Gastroesophageal sphincter (tissue), 4 donors: ENCODE measurements around the gene SMOC1. TPM values are rescaled to one million over a fixed set of nuclear protein-coding genes. Genes with fewer than 3 reads are reported as not detected.

Experiments used
- ATAC-seq: fragments of 150-250 bp; one replicate; pipeline ENCODE4 v1.9.1; 2016; ENCODE audit warnings: mild to moderate bottlenecking, moderate library complexity
- H3K27ac ChIP-seq, 4 donors: fragments of 200-600 bp; sonication (generic) in 3 of 4; 1 replicate in 3 of 4; 2 replicates in 1 of 4; pipeline ENCODE4 v1.5.1; 2016 to 2019
- H3K27me3 ChIP-seq: fragments of 200-600 bp; sonication (generic); one replicate; pipeline ENCODE4 v1.5.1; 2019
- H3K36me3 ChIP-seq, 2 donors: fragments of 200-600 bp; sonication (generic); one replicate each; pipeline ENCODE4 v1.5.1; 2019; ENCODE audit warnings: control low read depth in 1 of 2
- H3K4me1 ChIP-seq, 3 donors: fragments of 200-600 bp; sonication (generic); 1 replicate in 2 of 3; 2 replicates in 1 of 3; pipeline ENCODE4 v1.5.1; 2016 to 2019; ENCODE audit warnings: control low read depth in 2 of 3
- H3K4me3 ChIP-seq, 2 donors: fragments of 200-600 bp; sonication (generic); one replicate each; pipeline ENCODE4 v1.5.1; 2019; ENCODE audit warnings: mild to moderate bottlenecking in 1 of 2, moderate library complexity in 1 of 2
- H3K9me3 ChIP-seq, 3 donors: fragments of 200-600 bp; sonication (generic); one replicate each; pipeline ENCODE4 v1.5.1; 2017 to 2019; ENCODE audit warnings: control low read depth in 2 of 3
- EP300 ChIP-seq: sonication (generic); formaldehyde crosslinking; IDR thresholded peaks from one replicate; pipeline ENCODE4 v1.6.1; 2017; ENCODE audit warnings: antibody characterized with exemption, mild to moderate bottlenecking
- POLR2A ChIP-seq, 2 donors: fragments of 450-650 bp; IDR thresholded peaks; one replicate each; pipeline ENCODE4 v1.6.1; 2017; ENCODE audit warnings: antibody characterized with exemption in 2 of 2, mild to moderate bottlenecking in 2 of 2, moderate library complexity in 1 of 2
- POLR2AphosphoS5 ChIP-seq: sonication (generic); formaldehyde crosslinking; IDR thresholded peaks from one replicate; pipeline ENCODE4 v1.6.1; 2017; ENCODE audit warnings: antibody characterized with exemption
- WGBS, 2 donors: methylation state at CpG; one replicate each; pipeline ENCODE4 v1.1.5; 2018; ENCODE audit warnings: low coverage in 1 of 2; 5-methylcytosine and 5-hydroxymethylcytosine counted together
- total RNA-seq, 4 donors: library from RNA; depleted of rRNA; stranded (reverse); fragments of >200 nt; gene quantifications; one replicate each; pipeline ENCODE4 v1.1.0, GENCODE V29; 2016
- TF ChIP-seq, protein P1 (sequence below), 4 experiments: fragments of 200-600 bp in 2 of 4; fragments of 450-650 bp in 2 of 4; sonication (generic) in 1 of 4; IDR thresholded peaks; one replicate each; pipeline ENCODE4 v1.5.1; 2017 to 2019; ENCODE audit warnings: antibody characterized with exemption in 4 of 4, mild to moderate bottlenecking in 2 of 4, moderate library complexity in 2 of 4

Gene SMOC1
- total RNA-seq, 4 donors from 2014 or later: 0.19 to 11.8 (median 0.31) TPM; not detected in 1

DNA sequence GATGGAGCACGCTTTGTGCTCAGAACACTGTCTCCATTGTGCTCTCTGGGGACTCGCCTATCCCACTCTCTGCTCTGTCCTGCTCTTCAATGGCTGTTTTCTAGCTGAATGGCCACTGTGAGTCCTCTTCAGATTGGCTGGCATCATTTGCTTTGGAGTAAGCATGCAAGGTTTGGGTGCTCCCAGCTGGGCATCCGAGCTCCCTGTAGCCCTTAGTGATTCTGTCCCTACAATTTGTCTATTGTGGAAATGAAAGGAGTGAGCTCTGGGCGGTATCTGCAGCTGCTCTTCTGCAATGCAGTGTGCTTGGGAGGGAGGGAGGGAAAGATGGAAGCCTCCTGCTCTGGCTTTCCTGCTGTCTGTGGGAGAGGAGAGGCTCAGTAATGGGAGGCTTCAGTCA lies 84.8 kb downstream of the SMOC1 start:
- WGBS, 2 donors: 40 to 90% methylated on average over 1 to 4 of the region's 4 CpGs
- Histone ChIP-seq H3K4me3 (no peak overlapping the region), H3K27ac (no peak overlapping the region), H3K27me3 (peaks cover 7% of the 10 kb centered on the region), H3K36me3 (no peaks in the 10 kb centered on the region), H3K4me1 (no peaks in the 10 kb centered on the region), H3K9me3 (no peaks in the 10 kb centered on the region)
- TF ChIP-seq EP300: no peak
- TF ChIP-seq POLR2AphosphoS5: no peak
- TF ChIP-seq POLR2A (IDR thresholded peaks at IDR 0.05): no peak
- TF ChIP-seq, protein P1, sequence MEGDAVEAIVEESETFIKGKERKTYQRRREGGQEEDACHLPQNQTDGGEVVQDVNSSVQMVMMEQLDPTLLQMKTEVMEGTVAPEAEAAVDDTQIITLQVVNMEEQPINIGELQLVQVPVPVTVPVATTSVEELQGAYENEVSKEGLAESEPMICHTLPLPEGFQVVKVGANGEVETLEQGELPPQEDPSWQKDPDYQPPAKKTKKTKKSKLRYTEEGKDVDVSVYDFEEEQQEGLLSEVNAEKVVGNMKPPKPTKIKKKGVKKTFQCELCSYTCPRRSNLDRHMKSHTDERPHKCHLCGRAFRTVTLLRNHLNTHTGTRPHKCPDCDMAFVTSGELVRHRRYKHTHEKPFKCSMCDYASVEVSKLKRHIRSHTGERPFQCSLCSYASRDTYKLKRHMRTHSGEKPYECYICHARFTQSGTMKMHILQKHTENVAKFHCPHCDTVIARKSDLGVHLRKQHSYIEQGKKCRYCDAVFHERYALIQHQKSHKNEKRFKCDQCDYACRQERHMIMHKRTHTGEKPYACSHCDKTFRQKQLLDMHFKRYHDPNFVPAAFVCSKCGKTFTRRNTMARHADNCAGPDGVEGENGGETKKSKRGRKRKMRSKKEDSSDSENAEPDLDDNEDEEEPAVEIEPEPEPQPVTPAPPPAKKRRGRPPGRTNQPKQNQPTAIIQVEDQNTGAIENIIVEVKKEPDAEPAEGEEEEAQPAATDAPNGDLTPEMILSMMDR (IDR thresholded peaks at IDR 0.05): no peak
- ATAC-seq: no peak

DNA sequence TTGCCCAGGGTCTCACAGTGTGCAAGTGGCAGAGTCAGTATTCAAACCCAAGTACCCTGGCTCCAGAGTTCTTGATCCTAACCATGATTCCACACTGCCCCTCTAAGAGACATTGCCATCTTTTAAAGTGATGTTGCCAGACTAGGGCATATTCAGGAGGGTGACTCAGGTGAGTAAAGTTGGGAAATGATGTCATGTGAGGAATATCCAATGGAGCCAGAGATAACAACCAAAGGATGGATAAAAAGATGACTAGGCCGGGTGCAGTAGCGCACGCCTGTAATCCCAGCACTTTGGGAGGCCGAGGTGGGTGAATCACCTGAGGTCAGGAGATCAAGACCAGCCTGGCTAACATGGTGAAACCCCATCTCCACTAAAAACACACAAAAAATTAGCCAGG lies 85.6 kb downstream of the SMOC1 start:
- H3K27me3 ChIP-seq: peaks cover 7% of the 10 kb centered on the region
- no peak overlapping the region for H3K27ac ChIP-seq
- no peaks in the 10 kb centered on the region for H3K36me3 ChIP-seq
- no peak for TF ChIP-seq POLR2A (IDR thresholded peaks at IDR 0.05)
- TF ChIP-seq POLR2AphosphoS5: no peak
- TF ChIP-seq EP300: no peak
- H3K4me1 ChIP-seq: no peaks in the 10 kb centered on the region
- no peak overlapping the region for H3K4me3 ChIP-seq
- H3K9me3 ChIP-seq: no peaks in the 10 kb centered on the region
- no peak for ATAC-seq
- WGBS, 2 donors: 80% methylated on average over 1 of the region's 4 CpGs; no CpG with 5 or more reads in 1 of the 2 donors

DNA sequence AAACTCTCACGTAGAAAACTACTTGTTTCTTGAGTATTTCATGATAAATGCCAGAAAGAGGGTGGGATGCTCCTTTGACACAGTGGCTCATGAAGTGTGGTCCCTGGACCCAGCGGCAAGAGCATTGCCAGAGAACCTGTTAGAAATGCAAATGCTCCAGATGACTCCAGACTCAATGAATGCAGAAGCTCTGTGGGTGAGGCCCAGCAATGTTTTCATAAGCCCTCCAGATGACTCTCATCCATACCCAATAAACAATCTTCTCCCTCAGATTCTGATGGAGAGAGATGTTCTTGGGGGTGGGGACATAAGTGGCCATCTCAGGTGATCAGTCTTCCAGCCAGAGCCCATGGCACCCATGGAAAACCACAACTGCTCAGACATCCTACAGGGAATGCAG lies 88.9 kb downstream of the SMOC1 start:
- TF ChIP-seq POLR2AphosphoS5 (no peak), EP300 (no peak), POLR2A (IDR thresholded peaks at IDR 0.05) (no peak)
- TF ChIP-seq, protein P1 (IDR thresholded peaks at IDR 0.05): no peak
- ATAC-seq: no peak
- WGBS, 2 donors: 57% methylated on average over 2 of the region's 2 CpGs; no CpG with 5 or more reads in 1 of the 2 donors

DNA sequence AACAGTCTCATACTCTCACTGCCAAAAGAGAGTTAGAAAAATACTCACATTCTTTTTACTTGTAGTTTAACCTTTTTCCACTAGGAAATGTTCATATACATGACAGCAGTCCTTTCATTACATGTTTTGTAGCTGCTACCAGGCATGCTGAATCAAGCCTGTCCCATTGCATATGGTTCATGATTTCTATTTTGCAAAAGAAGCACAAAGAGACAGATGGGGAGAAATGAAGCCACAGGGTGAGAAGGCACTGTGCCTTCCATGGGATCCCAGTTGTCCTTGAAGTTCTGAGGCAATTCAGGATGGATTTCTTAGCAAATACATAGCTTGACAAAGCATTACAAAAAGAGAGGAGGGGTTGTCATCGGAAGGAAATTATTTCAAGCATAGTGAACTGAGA lies 89.5 kb downstream of the SMOC1 start:
- WGBS, 2 donors: 67 to 100% methylated on average over 1 of the region's 1 CpG
- Histone ChIP-seq H3K4me3 (no peak overlapping the region), H3K9me3 (no peaks in the 10 kb centered on the region), H3K27ac (no peak overlapping the region), H3K4me1 (no peaks in the 10 kb centered on the region), H3K36me3 (no peaks in the 10 kb centered on the region), H3K27me3 (peaks cover 1% of the 10 kb centered on the region)
- ATAC-seq: no peak
- TF ChIP-seq EP300 (no peak), POLR2A (IDR thresholded peaks at IDR 0.05) (no peak), POLR2AphosphoS5 (no peak)
- TF ChIP-seq, protein P1 (IDR thresholded peaks at IDR 0.05): no peak

More for the DNA sequence above, 88.9 kb downstream of the SMOC1 start:
- Histone ChIP-seq H3K27me3 (peaks cover 7% of the 10 kb centered on the region), H3K27ac (no peak overlapping the region), H3K4me3 (no peak overlapping the region), H3K9me3 (no peaks in the 10 kb centered on the region), H3K36me3 (no peaks in the 10 kb centered on the region), H3K4me1 (no peaks in the 10 kb centered on the region)

- no peaks in the 10 kb centered on the region for H3K27me3 ChIP-seq
- no CpG with 5 or more reads among the region's 5 CpGs for WGBS, 2 donors
- H3K36me3 ChIP-seq: no peaks in the 10 kb centered on the region
- no peaks in the 10 kb centered on the region for H3K9me3 ChIP-seq
- no peaks in the 10 kb centered on the region for H3K4me1 ChIP-seq
- H3K4me3 ChIP-seq: no peak overlapping the region
- H3K27ac ChIP-seq: no peak overlapping the region
- no peak for ATAC-seq
- TF ChIP-seq EP300 (no peak), POLR2A (IDR thresholded peaks at IDR 0.05) (no peak), POLR2AphosphoS5 (no peak)
- TF ChIP-seq, protein P1 (IDR thresholded peaks at IDR 0.05): no peak
Observed at GRCh38 chr14:69972755-69973154, 93.5 kb downstream of the SMOC1 start.
